Adrenal gland (tissue), 12 donors: ENCODE measurements around the gene TCN2. TPM values are rescaled to one million over a fixed set of nuclear protein-coding genes. Genes with fewer than 3 reads are reported as not detected.
A peak's percentile ranks its signal among the peaks of the same experiment; 100 is the strongest.

Experiments used
- DNase-seq, 7 donors: peaks; one replicate each; pipeline ENCODE4 v3.0.0-alpha.2; 2019 to 2020
- H3K27ac ChIP-seq, 5 donors: fragments of 200-600 bp; sonication (generic) in 4 of 5; 1 replicate in 3 of 5; 2 replicates in 2 of 5; pipeline versions ENCODE4 v1.5.1 to v1.8.0; 2016 to 2020; ENCODE audit warnings: mild to moderate bottlenecking in 1 of 5
- H3K27me3 ChIP-seq: fragments of 200-600 bp; 2 replicates; pipeline ENCODE4 v1.8.0; 2021
- H3K36me3 ChIP-seq, 2 donors: fragments of 200-600 bp; replicated peaks in 1 of 2; 1 replicate in 1 of 2; 2 replicates in 1 of 2; pipeline versions ENCODE4 v1.5.1 to v1.8.0; 2018 to 2022
- H3K4me1 ChIP-seq, 2 donors: fragments of 200-600 bp; replicated peaks in 1 of 2; 1 replicate in 1 of 2; 2 replicates in 1 of 2; pipeline versions ENCODE4 v1.5.1 to v1.8.0; 2018 to 2021
- H3K4me3 ChIP-seq, 4 donors: fragments of 200-600 bp; sonication (generic) in 3 of 4; one replicate each; pipeline ENCODE4 v1.5.1; 2016 to 2018
- H3K9me3 ChIP-seq, 3 donors: fragments of 200-600 bp; sonication (generic) in 1 of 3; replicated peaks in 1 of 3; 1 replicate in 2 of 3; 2 replicates in 1 of 3; pipeline versions ENCODE4 v1.5.1 to v1.8.0; 2016 to 2021
- CTCF ChIP-seq, 6 experiments: fragments of 450-650 bp in 4 of 6; fragments of 200-600 bp in 2 of 6; sonication (generic) in 1 of 6; IDR thresholded peaks; 1 replicate in 5 of 6; 2 replicates in 1 of 6; pipeline versions ENCODE4 v1.5.1 to v1.8.0; 2016 to 2021; ENCODE audit warnings: antibody characterized with exemption in 6 of 6, mild to moderate bottlenecking in 2 of 6, moderate library complexity in 1 of 6
- POLR2A ChIP-seq, 2 donors: fragments of 450-650 bp; IDR thresholded peaks; one replicate each; pipeline ENCODE4 v1.6.1; 2017; ENCODE audit warnings: antibody characterized with exemption in 2 of 2, mild to moderate bottlenecking in 2 of 2, moderate library complexity in 1 of 2
- WGBS, 4 donors: extraction: QIAGEN DNeasy Blood & Tissue Kit in 2 of 4; methylation state at CpG; one replicate each; pipeline versions ENCODE4 v1.1.5 to v1.1.7; 2013 to 2017; 5-methylcytosine and 5-hydroxymethylcytosine counted together
- intact Hi-C, 2 donors: fragments of 100-400 bp; cut with DNase I; formaldehyde crosslinking; loops; one replicate each; pipeline versions ENCODE4 v1.14.1 to v1.15.0; 2022 to 2023
- polyA plus RNA-seq, 3 donors: library from polyadenylated mRNA; stranded (reverse); fragments of 200-250 nt in 2 of 3; fragments of 350-450 nt in 1 of 3; fragmentation: Illumina TruSeq in 1 of 3; extraction: RNeasy Lipid Tissue Mini Kit (QIAGEN cat#74804) in 1 of 3; gene quantifications; one replicate each; pipeline ENCODE4 v1.2.3, GENCODE V29; 2013 to 2014
- total RNA-seq, 9 donors: library from RNA; depleted of rRNA in 4 of 9; stranded (reverse); fragments of >200 nt in 4 of 9; fragments of 120-200 nt in 1 of 9; fragmentation: NEBNext Ultra II Directional in 1 of 9; extraction: Animal tissue kit (Norgen Biotek cat#: 25700) in 1 of 9; gene quantifications; one replicate each; pipeline versions ENCODE4 v1.1.0 to v1.2.4, GENCODE V29; 2013 to 2023
- donor health status: healthy with polysubstance abuse.
- donor health status: Bipolar disorder and iron deficiency.
- donor health status: DM: yes; HTN: yes; CAD: no.
- donor health status: DM: no; HTN: no; CAD: no.
- donor health status: DM: no; HTN: no; CAD: no.
- donor health status: DM: yes; HTN: yes; CAD: no.

The TCN2 gene
- total and polyA plus RNA-seq, 12 donors: 12.8 to 108 (median 49.9) TPM

- no peak for TF ChIP-seq POLR2A (IDR thresholded peaks at IDR 0.05)
- TF ChIP-seq CTCF (IDR thresholded peaks at IDR 0.05): no peak
- WGBS, 4 donors: 76 to 87% (median 79%) methylated on average over 6 of the region's 6 CpGs
- Histone ChIP-seq H3K4me3 (no peak overlapping the region), H3K27me3 (no peaks in the 10 kb centered on the region), H3K27ac (no peak overlapping the region), H3K36me3 (peaks cover 0 to 15% of the 10 kb centered on the region in 2 donors), H3K9me3 (no peaks in the 10 kb centered on the region), H3K4me1 (peaks cover 0 to 4% of the 10 kb centered on the region in 2 donors)
- no peak for DNase-seq
- intact Hi-C loops: no loop called here
Measured at GRCh38 chr22:30572210-30572609, 34.8 kb upstream of the TCN2 start.

GRCh38 chr22:30572840-30573593 lies 34.0 kb upstream of the TCN2 start:
- WGBS, 4 donors: 37 to 53% (median 39%) methylated on average over 9 to 12 of the region's 12 CpGs
- H3K9me3 ChIP-seq: no peaks in the 10 kb centered on the region
- H3K4me1 ChIP-seq: peaks cover 0 to 4% of the 10 kb centered on the region in 2 donors
- no peak overlapping the region for H3K4me3 ChIP-seq
- DNase-seq: no peak
- TF ChIP-seq CTCF (IDR thresholded peaks at IDR 0.05): no peak
- TF ChIP-seq POLR2A (IDR thresholded peaks at IDR 0.05): no peak
- H3K27me3 ChIP-seq: no peaks in the 10 kb centered on the region
- H3K36me3 ChIP-seq: peaks cover 0 to 23% of the 10 kb centered on the region in 2 donors
- no peak overlapping the region for H3K27ac ChIP-seq
- intact Hi-C loops: no loop called here

- Histone ChIP-seq H3K4me1 (peaks cover 0 to 4% of the 10 kb centered on the region in 2 donors), H3K27ac (no peak overlapping the region), H3K27me3 (no peaks in the 10 kb centered on the region), H3K36me3 (peaks cover 0 to 29% of the 10 kb centered on the region in 2 donors), H3K9me3 (no peaks in the 10 kb centered on the region), H3K4me3 (no peak overlapping the region)
- WGBS, 4 donors: 45 to 60% (median 49%) methylated on average over 3 to 7 of the region's 7 CpGs
- TF ChIP-seq CTCF (IDR thresholded peaks at IDR 0.05) (no peak), POLR2A (IDR thresholded peaks at IDR 0.05) (no peak)
- intact Hi-C loops: no loop called here
- no peak for DNase-seq
Measured at GRCh38 chr22:30573594-30574094, 33.3 kb upstream of the TCN2 start.

- DNase-seq: no peak
- 7 to 40% (median 13%) methylated on average over 1 to 69 of the region's 75 CpGs for WGBS, 4 donors
- TF ChIP-seq CTCF (IDR thresholded peaks at IDR 0.05) (no peak), POLR2A (IDR thresholded peaks at IDR 0.05) (no peak)
- no peaks in the 10 kb centered on the region for H3K27me3 ChIP-seq
- no peaks in the 10 kb centered on the region for H3K9me3 ChIP-seq
- intact Hi-C loops: no loop called here
- H3K4me1 ChIP-seq: peaks cover 0 to 4% of the 10 kb centered on the region in 2 donors
- H3K27ac ChIP-seq: peak within 1 kb of the TSS in 1 of 5 donors; percentile 40
- H3K36me3 ChIP-seq: peaks cover 0 to 36% of the 10 kb centered on the region in 2 donors
- no peak within 1 kb of the TSS for H3K4me3 ChIP-seq
Measured at GRCh38 chr22:30574095-30574981, 32.6 kb upstream of the TCN2 start, which contains the start of gene GAL3ST1. GAL3ST1 (minus strand) TSS chr22:30574665; CDS start chr22:30557392, 17,273 bp downstream.
